ENCODE data around the gene CDA. TPM values are rescaled to one million over a fixed set of nuclear protein-coding genes. Genes with fewer than 3 reads are reported as not detected.

CDA gene
- total and polyA plus RNA-seq, 2 donors from 2014 or later: 6.0 to 29.9 TPM

DNA sequence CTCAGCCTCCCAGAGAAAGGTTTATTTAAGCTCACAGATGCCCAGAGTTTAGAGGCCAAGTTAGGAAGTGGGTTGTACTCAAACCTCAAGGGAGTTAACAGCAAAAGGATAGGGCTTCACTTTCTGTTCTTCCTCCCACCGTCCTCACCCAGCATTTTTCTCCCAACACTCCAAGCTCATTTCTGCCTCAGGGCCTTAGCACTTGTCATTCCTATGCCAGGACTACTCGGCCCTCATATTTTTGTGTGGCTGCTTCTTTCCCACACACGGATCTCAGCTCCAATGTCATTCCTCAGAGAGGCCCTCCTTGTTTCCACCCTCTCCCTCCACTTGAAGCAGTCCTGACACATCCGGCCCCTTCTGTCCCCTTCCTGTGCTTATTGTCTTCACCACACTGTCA lies 23.7 kb upstream of the CDA start:
- intact Hi-C loops (cut with DNase I): no loop called here
- no peak overlapping the region for H3K27ac ChIP-seq (ENCODE audit: low read depth in 2 of 2, low read length in 2 of 2)
- no peaks in the 10 kb centered on the region for H3K4me1 ChIP-seq (ENCODE audit: control insufficient read depth in 2 of 3, insufficient read depth in 2 of 3, low read depth in 1 of 3, low read length in 3 of 3)
- no peak for DNase-seq
- TF ChIP-seq, protein P1, sequence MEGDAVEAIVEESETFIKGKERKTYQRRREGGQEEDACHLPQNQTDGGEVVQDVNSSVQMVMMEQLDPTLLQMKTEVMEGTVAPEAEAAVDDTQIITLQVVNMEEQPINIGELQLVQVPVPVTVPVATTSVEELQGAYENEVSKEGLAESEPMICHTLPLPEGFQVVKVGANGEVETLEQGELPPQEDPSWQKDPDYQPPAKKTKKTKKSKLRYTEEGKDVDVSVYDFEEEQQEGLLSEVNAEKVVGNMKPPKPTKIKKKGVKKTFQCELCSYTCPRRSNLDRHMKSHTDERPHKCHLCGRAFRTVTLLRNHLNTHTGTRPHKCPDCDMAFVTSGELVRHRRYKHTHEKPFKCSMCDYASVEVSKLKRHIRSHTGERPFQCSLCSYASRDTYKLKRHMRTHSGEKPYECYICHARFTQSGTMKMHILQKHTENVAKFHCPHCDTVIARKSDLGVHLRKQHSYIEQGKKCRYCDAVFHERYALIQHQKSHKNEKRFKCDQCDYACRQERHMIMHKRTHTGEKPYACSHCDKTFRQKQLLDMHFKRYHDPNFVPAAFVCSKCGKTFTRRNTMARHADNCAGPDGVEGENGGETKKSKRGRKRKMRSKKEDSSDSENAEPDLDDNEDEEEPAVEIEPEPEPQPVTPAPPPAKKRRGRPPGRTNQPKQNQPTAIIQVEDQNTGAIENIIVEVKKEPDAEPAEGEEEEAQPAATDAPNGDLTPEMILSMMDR (IDR thresholded peaks at IDR 0.05; ENCODE audit: borderline replicate concordance, extremely low read depth, insufficient read depth): no peak
- H3K36me3 ChIP-seq (ENCODE audit: control insufficient read depth in 2 of 3, insufficient read depth in 3 of 3, low read length in 3 of 3): no peaks in the 10 kb centered on the region
- H3K4me3 ChIP-seq (ENCODE audit: low read length in 3 of 3): no peak overlapping the region
- no peaks in the 10 kb centered on the region for H3K27me3 ChIP-seq (ENCODE audit: control insufficient read depth, insufficient read depth, low read length)
- no peak overlapping the region for H3K9ac ChIP-seq (ENCODE audit: low read length in 3 of 3)
- no peaks in the 10 kb centered on the region for H3K9me3 ChIP-seq (ENCODE audit: control insufficient read depth in 2 of 3, insufficient read depth in 1 of 3, low read length in 3 of 3)
- FAIRE-seq: no peak

DNA sequence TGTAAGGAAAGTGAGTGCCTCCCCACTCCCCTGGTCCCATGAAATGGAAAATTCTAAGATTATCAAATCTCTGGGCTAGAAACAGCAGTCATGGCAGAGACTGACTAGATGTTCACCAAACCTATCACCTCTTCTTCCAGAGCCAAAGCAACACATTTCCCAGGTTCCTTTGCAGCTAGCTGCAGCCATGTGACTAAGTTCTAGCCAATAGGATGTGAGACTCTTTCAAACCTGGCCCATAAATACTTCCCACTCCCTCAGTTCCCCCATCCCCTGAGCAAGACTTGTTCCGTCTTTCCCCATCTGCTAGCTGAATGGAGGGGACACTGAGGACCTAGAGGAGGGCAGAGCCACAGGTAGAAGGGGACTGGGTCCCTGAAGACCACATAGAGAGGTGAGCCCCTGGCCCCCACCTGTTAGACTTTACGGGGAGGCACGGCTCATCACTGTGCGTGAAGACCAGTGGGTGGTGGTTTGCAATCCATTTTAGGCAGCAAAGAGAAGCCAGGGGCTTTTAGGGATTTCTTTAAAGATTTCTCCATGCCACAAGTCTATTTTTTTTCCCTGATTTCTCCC lies 19.3 kb upstream of the CDA start:
- Histone ChIP-seq H3K27me3 (ENCODE audit: control insufficient read depth, insufficient read depth, low read length) (no peaks in the 10 kb centered on the region), H3K4me3 (ENCODE audit: low read length in 3 of 3) (no peak overlapping the region)
- intact Hi-C loops (cut with DNase I): no loop called here

GRCh38 chr1:20571427-20571826 lies 17.5 kb upstream of the CDA start:
- FAIRE-seq: no peak
- intact Hi-C loops (cut with DNase I): no loop called here

More for the DNA sequence above, 19.3 kb upstream of the CDA start:
- H3K27ac ChIP-seq (ENCODE audit: low read depth in 2 of 2, low read length in 2 of 2): no peak overlapping the region
- DNase-seq (no peak), FAIRE-seq (no peak)
- no peak overlapping the region for H3K9ac ChIP-seq (ENCODE audit: low read length in 3 of 3)
- H3K4me1 ChIP-seq (ENCODE audit: control insufficient read depth in 2 of 3, insufficient read depth in 2 of 3, low read depth in 1 of 3, low read length in 3 of 3): no peaks in the 10 kb centered on the region
- H3K9me3 ChIP-seq (ENCODE audit: control insufficient read depth in 2 of 3, insufficient read depth in 1 of 3, low read length in 3 of 3): no peaks in the 10 kb centered on the region
- TF ChIP-seq, protein P1 (IDR thresholded peaks at IDR 0.05; ENCODE audit: borderline replicate concordance, extremely low read depth, insufficient read depth): no peak
- no peaks in the 10 kb centered on the region for H3K36me3 ChIP-seq (ENCODE audit: control insufficient read depth in 2 of 3, insufficient read depth in 3 of 3, low read length in 3 of 3)

More at GRCh38 chr1:20571427-20571826, 17.5 kb upstream of the CDA start:
- no peaks in the 10 kb centered on the region for H3K4me1 ChIP-seq (ENCODE audit: control insufficient read depth in 2 of 3, insufficient read depth in 2 of 3, low read depth in 1 of 3, low read length in 3 of 3)
- H3K27me3 ChIP-seq (ENCODE audit: control insufficient read depth, insufficient read depth, low read length): no peaks in the 10 kb centered on the region
- TF ChIP-seq, protein P1 (IDR thresholded peaks at IDR 0.05; ENCODE audit: borderline replicate concordance, extremely low read depth, insufficient read depth): no peak
- no peaks in the 10 kb centered on the region for H3K36me3 ChIP-seq (ENCODE audit: control insufficient read depth in 2 of 3, insufficient read depth in 3 of 3, low read length in 3 of 3)
- H3K27ac ChIP-seq (ENCODE audit: low read depth in 2 of 2, low read length in 2 of 2): no peak overlapping the region
- H3K9ac ChIP-seq (ENCODE audit: low read length in 3 of 3): no peak overlapping the region
- no peak overlapping the region for H3K4me3 ChIP-seq (ENCODE audit: low read length in 3 of 3)
- DNase-seq: no peak
- no peaks in the 10 kb centered on the region for H3K9me3 ChIP-seq (ENCODE audit: control insufficient read depth in 2 of 3, insufficient read depth in 1 of 3, low read length in 3 of 3)

All from kidney (tissue), 14 donors.